Activated CD4-positive, CD25-positive, alpha-beta regulatory T cell (primary cell): ENCODE data around the gene PTPRD.

Experiments used
- DNase-seq, 4 experiments: peaks; one replicate each; lab custom pipeline; 2025; lab: John Stamatoyannopoulos, UW

Gene PTPRD

GRCh38 chr9:8643896-8644295 lies 1968.9 kb downstream of the PTPRD start:
- no peak for DNase-seq

DNA sequence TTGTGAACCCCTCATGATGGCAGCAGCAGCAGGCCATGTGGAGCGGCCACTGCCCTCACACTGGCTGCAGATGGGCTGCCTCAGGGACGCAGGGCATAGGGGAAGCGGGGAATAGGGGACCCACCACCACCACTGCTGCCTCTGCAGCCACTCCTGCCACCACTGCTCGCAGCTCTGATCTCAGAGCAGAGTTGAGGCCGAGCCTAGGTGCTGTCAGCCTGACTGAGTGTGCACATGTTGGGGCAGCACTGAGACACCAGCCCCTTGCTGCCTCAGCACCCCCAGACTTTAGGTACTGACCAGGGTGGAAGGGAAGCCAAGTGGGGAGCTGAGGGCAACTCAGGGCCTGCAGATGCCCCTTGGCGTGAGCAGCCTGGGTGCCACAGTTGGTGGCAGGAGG lies 1969.3 kb downstream of the PTPRD start:
- no peak for DNase-seq

GRCh38 chr9:8640761-8641160 lies 1972.0 kb downstream of the PTPRD start:
- no peak for DNase-seq

GRCh38 chr9:8637626-8638025 lies 1975.2 kb downstream of the PTPRD start:
- DNase-seq, result no peak

- no peak for DNase-seq
Measured at GRCh38 chr9:8633784-8634183, 1979.0 kb downstream of the PTPRD start.

- DNase-seq, result no peak
Measured at GRCh38 chr9:8632493-8632892, 1980.3 kb downstream of the PTPRD start.

DNA sequence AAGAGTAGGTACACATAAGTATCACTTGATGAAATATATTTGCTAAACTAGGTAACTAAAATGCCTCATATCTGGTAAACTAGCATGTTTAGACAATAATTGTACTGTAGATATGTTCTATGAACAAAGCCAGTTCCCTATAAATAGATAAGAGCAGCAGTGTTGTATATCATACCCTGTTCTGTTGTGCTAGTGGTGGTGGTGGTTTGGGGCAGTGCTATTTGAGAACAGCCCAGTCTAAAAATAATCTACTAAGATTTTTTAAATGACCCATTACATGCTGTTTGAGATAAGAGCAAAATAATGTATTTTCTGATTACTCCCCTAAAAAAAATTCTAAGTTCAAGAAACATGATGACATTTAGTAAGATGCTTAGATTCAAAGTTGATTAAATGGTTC lies 1984.0 kb downstream of the PTPRD start:
- DNase-seq, result no peak

DNA sequence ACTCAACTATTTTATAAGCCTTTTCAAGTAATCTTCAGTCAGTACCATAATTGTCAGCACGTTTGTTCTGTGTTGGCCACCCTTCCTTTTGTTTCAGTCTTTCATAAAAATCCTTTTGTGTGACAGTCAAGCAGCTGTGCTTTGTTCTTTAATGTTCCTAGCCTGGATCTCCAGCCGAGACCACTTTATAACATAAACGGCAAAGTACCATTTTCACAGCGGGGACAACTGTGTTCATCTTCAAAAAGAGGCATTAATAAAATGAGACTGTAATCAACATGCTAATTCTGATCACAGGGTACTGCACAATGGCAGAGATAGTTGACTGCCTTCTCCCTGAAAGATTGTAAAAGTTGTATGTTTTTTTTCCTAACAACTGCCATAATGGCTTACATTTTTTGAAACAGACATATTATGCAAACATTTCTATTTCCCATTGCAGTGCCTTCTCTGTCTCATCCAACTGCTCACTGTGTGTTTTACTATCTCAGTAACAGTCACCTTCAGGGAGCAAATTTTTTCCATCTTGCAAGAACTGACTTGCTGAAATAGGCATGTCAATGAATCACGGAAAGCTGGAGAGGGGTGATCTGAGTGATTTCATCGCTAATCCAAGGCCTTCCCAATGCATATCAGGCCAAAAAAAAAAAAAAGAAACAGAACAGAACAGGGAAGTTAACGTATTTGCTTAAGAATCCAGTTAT lies 1984.7 kb downstream of the PTPRD start:
- DNase-seq, result no peak

DNA sequence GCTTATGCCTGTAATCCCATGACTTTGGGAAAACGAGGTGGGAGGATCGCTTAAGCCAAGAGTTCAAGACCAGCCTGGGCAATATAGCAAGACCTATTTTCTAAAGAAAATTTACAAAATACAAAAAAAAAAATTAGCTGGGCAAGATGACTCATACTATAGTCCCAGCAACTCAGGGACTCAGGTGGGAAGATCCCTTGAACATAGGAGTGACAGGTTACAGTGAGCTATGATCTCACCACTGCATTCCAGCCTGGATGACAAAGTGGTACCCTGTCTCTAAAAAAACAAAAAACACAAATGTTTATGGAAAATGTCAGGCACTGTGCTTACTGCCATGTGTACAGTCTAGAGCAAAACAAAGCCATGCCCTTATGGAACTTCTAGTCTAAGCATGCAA lies 1989.9 kb downstream of the PTPRD start:
- DNase-seq, result no peak

DNA sequence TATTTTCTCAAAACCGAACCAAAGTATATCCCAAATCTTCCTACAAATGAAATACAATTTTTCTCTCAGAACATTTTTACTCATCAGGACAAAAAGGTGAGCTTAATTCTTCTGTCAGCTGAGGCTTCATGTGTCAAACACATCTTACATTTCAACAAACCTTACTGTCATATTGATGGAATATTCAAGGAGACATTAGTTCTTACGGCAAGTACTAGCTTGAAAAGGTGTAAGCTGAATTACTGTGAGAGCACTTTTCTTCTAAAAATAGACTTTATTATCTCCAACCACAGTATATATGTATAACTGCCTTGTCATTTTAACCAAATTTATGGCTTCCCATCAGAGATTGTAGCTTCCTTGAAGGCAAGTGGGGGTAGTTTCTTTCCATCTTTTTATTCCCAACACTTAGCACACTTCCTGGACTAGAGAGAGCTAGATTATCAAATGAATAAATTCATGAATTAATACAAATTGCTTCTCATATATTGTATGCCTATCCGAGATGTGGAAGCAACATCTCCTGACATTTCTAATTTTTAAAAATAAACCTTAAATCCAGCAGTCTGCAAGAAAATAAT lies 1990.5 kb downstream of the PTPRD start:
- no peak for DNase-seq

GRCh38 chr9:8621416-8621815 lies 1991.4 kb downstream of the PTPRD start:
- DNase-seq, result no peak

- DNase-seq, result no peak
Measured at GRCh38 chr9:8616414-8616813, 1996.4 kb downstream of the PTPRD start.

DNA sequence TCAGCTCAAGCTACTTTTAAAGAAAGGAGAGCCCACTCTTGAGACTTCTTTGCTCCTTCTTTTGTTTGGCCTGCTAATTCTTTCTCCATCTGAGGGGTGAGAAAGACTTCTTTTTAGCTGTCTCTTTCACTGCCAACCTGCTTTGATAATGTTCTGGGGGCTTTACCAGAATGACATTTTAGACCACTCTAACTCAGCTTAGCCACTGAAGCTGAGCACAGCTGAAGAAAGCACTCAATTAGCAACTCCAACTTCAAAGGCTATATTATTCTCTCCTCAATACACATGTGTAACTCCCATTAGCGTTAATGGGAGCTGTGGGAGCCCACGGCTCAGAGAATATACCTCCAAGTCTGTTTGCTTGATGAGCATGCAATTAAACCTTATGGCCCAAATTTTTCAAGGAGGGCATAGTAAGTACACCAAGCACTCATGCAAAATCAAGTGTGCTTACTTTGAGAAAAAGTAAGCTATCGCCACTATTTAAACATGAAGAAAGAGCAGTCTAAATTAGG lies 1997.8 kb downstream of the PTPRD start:
- DNase-seq, result no peak

DNA sequence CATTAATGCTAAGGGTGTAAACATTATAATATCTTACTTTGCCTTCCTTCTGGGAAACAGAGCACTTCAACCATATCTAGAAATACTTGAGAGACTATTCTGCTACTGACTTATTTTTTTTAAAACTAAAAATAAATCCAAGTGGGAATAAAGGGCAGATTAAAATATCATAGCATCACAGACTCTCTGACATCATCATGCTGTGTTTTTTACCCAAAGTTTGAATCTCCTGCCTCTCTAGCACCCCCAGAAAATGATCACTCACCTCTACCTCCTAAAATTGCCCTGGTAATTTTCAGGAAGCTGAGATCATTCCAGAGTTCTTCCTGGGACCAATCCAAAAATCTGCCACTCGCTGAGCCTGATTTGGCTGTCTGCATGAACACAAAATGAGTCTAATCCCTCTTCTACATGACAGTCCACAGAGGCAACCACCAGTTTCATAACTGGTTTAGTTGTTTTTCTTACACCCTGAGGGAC lies 1999.4 kb downstream of the PTPRD start:
- no peak for DNase-seq

DNA sequence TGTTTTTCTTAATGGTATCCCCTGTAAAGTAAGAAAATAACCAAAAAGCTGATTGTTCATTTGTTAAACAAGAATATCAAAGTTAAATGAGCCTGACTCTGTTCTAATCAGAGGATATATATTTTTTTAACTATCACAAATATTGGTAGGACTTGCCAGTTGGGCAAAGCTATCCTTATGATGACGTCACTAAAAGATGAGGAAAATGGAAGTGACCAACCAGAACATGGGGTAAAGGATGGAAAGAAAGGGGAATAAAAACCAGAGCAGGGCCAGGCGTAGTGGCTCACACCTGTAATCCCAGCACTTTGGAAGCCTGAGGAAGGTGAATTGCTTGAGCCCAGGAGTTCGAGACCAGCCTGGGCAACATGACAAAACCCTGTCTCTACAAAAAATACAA lies 2001.6 kb downstream of the PTPRD start:
- no peak for DNase-seq

GRCh38 chr9:8610256-8610655 lies 2002.5 kb downstream of the PTPRD start:
- no peak for DNase-seq

DNA sequence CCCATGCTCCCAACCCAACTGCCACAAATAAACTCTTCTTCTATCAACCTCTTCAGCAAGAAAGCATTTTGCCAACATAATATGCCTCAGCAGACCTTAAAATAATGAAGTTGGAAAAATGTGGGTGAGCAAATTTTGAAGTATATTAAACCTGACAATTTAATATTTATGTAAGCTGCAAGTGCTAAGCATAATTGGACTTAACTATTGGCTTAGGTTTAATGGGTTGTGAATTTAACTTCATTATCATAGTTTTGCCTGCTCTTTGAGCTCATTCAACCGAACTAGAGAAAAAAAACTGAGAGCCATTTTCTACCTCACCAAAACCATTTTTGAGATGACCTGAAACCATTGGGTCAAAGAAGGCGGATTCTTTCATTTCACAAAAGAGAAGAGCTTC lies 2007.7 kb downstream of the PTPRD start:
- no peak for DNase-seq

- no peak for DNase-seq
Measured at GRCh38 chr9:8604201-8604600, 2008.6 kb downstream of the PTPRD start.

- DNase-seq, result no peak
Measured at GRCh38 chr9:8600914-8601680, 2011.7 kb downstream of the PTPRD start.

DNA sequence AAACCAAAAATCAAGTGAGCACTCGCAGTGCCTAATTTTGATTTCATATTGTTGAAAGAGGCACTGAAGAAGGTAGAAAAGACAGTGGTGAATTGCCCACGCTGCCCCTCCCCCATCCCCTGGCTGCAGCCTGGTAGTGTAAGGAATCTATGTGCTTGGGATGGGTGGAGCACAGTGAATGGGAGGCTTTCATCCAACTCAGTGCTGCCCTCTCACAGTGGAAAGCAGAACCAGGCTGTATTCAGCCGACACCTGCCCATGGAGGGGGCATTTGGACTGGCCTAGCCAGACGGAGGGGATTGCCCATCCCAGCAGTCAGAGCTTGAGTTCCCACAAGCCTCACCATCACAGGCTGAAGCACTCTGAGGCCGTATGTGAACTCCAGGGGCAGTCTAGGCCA lies 2012.9 kb downstream of the PTPRD start:
- no peak for DNase-seq

DNA sequence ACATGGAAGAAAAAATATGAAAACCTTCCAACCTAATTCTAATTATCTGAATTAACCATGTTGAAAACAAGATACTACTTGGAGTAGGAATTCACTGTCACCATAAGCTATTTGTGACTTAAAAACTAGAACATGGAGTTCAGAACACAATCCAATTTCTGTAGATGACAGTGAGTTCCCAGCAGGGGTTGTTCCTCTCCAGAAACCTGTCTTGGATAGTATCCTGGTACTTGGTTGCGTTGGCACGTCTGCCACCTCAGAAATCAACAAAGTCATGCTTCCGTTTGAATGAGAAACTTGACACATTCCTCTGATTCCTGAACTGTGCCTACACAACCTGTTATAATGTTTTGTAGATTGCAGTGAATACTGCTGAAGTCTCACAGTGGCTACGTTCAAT lies 2023.3 kb downstream of the PTPRD start:
- DNase-seq, result no peak

- no peak for DNase-seq
Measured at GRCh38 chr9:8585036-8585435, 2027.8 kb downstream of the PTPRD start.

DNA sequence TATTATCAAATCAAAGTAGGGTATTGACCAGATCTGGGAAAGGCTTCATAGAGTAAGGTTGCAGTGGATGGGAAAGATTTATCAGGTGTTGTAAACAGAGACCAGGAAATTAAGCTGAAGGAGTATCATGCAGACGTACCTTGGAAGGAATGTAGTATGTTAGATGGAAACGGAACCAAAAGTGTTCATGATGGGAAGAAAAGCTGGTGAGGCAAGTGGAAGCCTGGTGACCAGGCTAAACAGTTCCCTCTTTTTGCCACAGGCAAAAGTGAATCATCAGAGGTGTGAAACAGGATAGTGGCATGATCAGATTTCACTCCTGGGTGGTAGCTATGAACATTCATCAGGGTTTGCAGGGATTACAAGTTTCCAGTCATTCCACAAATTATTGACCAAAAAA lies 2033.1 kb downstream of the PTPRD start:
- no peak for DNase-seq
